Activated CD8-positive, alpha-beta memory T cell treated with anti-CD3 and anti-CD28 coated beads for 24 hours (primary cell): ENCODE results near the gene CACNA2D1.
"Not testable (repeated sequence)": the region's sequence is repeated elsewhere in the genome, so short reads cannot be mapped to it uniquely, and the experiment has no call there.

ENCODE experiments used
- DNase-seq: peaks from one replicate; pipeline ENCODE4 v3.0.0-alpha.2; 2020

The CACNA2D1 gene

DNA sequence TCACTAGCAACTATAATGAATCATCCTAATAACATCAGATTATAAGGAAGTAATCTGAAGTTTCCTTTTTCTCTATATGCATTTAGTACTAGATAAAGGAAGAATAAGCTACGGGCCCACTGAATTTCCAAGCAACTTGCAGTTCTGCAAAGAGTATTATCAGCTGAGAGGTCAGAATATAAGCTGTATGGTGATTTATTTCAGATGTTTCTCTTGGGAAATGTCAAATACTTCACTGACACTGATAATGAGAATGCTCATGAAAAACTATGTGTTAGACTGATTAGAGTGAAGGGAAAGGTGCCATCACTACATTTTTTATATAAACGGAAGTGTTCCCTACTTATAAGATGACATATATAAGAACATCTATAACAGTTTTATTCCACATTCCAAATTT, 422.5 kb downstream of the CACNA2D1 start:
- DNase-seq, result no peak

DNA sequence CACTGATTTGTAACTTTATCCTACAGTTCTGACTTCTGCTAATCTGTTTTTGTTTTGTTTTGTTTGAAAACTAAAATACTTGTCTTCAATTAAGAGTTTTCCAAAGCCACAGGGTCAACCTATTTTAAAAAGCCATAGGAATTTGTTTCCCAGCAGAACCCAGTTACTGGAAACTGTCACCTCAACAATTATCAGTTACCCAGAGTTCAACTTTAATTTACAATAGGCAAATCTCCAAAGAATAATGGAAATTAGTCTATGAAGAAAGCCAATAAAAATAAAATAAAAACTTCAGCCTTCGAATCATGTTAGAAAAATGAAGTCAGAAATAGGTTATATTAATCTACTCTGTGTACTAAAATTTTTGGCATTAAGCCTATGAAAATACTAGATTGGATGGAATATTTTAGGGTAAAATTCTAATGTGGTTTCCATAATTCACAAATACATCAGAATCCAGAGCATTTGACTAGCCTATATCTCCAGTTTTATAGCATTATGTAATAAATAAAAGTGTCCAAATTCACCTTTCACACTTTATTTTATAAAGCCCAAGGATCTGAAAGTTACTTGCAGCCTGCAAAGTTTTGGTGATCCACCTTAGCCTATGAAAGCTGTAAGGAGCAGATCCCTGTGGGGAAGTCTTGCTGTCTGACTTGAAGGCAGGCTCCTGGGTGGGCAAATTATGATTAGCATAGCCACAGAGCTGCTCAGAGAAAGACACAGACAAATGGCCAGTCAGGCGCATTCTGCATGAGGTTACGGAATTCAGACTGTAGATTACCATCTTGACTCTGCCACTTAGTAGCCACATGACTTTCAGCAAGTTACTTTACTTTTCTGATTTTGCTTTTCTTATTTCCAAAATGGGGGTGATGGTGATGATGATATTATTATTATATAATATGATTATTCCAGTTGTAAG, 423.8 kb downstream of the CACNA2D1 start:
- DNase-seq, result no peak

DNA sequence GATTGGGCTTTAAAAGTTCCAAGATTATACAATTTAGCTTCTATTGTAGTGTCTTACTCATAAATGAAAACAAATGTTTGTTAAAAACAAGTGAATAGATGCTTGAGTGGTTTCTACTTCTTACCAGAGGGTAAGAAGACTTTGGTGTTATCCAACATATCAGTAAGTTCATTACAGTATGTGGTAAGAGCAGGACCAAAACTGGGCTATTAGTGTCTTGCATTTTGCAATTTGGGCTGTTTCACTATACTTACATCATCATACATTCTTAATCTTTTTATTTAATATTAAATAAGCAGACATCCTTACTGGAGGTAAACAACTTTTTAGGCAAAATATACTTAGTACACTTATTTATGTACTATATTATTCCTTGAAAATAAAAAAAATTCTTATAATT, 425.4 kb downstream of the CACNA2D1 start:
- DNase-seq, result no peak

DNA sequence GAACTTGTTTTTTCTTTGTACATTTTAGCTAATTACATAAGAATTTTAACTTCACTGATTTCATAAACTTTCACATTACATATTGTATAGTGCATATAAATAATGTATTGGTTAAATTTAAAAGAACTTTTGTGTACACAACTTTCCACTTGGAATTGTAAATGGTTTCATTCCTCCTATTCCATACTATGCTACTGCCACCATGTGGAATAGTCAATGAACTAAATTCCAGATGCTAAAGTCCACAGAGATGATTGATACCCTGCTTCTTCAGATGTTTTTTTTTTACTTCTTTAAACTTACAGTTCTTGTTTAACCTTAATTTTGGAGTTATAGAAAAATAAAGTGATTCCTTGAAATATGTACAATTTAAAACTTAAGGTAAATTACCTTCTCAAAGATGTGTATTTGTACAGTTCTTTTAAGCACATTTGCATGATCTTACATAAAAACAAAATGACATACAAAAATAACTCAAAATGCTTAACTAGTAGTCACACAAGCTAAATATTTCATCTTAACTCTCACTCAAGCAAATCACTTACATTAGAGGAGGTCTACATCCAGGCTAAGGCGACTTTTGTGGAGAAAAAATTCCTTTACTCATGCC, 426.1 kb downstream of the CACNA2D1 start:
- no peak for DNase-seq

DNA sequence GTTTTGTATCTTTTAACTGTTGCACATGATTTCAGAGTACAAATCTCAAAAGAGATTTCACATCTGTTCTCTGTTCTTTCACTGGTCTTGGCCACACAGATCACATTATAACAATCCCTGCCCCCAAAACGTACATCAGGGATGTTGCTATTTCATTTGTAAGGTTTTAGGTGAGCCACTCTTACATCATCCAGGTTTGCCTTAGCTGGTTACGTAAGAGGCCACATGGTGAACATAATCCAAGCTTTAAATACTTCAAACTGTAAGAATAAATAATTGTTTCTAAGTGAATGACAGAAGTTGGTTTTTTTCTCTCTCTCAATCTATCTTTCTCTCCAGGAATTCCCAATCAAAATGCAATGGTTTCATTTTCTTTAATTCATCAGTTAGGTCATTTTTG, 427.8 kb downstream of the CACNA2D1 start:
- no peak for DNase-seq

DNA sequence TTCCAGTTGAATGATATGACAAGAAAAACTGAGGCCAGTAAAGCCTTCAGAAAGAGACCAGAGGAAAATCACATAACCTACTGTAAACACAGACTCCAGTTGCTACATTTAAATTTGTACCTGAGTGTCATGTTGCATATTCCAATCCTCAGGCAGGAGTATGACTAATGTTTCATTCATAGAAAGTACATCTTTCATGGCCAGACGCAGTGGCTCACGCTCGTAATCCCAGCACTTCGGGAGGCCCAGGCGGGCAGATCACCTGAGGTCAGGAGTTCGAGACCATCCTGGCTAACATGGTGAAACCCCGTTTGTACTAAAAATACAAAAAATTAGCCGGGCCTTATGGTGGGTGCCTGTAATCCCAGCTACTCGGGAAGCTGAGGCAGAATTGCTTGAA, 429.0 kb downstream of the CACNA2D1 start:
- DNase-seq, result not testable (repeated sequence)

DNA sequence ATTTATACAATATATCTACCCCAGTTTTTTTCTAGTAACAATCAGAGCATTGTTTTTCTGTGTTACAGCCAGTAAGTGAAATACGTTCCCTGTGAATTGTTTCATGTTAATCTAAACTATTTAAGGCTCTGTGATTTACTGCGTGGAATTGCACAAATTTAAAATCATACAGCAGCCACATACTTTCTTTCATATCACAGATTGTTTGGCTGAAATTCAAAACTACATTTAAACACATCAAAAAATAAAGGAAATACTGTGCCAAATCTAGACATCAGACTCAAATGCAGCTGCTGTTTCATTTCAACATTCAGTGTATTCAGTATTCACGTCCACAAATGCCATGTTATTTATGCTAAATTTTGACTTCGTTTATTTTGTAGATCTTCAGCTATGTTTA, 431.1 kb downstream of the CACNA2D1 start:
- DNase-seq, result no peak

DNA sequence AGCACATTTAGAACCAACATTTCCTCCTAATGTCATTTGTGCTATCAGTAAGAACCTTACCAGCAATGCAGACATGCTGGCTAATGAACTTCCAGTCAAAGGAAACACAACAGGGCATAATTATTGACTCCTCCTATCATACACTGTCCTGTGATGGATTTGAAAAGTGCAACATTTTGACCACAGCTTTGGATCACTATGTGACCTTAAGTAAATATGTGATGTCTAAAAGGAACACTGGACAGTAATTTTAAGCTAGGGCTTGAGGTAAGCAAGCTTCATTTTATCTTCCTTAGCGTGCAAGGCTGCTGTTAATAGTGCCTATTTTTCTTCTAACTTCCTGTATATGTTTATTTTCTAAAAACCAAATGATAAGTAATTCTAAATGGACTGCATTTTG, 433.2 kb downstream of the CACNA2D1 start:
- DNase-seq, result no peak

DNA sequence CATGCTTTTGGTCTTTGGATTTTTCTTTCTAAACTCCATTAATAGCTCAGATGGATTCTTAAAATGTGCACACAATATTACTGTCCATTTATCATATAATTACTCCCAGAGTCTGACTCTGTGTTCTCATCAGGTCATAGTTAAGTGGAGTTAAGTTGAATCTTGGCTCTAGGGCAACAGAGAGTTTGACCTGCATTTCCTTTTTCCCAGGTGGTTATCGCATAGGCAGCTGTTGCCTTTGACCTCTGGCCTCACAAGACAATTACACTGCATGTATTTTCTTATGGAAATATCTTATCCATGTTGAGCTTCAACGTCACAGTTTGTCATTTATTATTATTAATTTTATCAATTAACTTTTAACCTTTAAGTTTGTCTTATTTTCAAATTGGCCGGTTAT, 436.3 kb downstream of the CACNA2D1 start:
- no peak for DNase-seq

DNA sequence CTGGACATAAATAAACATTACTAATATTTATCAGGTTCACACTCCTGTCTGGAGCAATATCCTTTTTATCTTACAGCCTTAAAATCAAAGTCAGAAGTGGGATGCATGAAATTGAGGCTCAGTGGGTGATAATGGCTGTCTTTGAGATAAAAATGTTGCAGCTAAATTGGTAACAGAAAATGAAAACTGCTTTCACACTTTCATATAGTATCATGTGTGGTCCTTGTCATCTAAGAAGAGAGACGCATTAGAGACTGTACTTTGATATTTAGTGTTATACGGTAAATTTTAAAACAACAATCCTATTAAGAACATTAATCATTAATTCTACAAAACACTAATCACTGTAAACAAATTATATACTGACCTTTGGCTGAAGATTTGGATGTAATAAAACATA, 438.5 kb downstream of the CACNA2D1 start:
- DNase-seq, result no peak

DNA sequence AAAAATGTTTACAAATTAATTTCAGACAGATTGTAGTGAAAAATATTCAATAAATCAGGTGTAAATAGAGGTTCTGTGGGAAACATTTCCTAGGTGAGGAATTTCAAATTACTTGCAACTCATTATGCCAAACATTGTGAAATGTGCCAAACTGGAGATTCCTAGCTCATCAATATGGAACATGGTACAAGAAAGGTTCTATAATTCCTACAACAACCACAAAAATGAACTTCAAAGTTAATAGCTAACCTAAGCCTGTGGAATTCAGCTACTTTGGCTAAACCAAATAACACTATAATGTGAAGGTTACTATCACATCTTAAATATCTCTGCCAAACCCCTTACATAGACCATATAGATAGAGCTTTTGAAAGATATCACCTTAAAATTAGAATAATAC, 450.4 kb downstream of the CACNA2D1 start:
- no peak for DNase-seq

DNA sequence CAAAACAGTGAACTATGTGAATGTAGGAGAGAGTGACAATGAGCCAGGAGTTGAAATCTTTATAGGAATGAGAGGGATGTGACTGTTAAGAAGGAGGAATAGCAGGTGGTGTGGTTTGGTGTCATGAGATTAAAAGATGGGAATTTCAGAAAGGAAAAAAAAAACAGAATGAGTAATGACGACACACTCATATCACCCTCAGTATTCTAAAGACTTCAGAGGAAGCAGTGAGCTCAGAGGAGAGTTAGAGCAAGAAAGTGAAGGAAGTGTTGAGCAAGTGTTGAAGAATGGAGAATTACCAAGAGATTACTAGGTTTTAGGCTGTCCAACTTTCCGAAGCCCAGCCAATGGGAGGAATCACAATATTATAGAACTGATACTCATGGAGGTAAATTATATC, 453.2 kb downstream of the CACNA2D1 start:
- no peak for DNase-seq

DNA sequence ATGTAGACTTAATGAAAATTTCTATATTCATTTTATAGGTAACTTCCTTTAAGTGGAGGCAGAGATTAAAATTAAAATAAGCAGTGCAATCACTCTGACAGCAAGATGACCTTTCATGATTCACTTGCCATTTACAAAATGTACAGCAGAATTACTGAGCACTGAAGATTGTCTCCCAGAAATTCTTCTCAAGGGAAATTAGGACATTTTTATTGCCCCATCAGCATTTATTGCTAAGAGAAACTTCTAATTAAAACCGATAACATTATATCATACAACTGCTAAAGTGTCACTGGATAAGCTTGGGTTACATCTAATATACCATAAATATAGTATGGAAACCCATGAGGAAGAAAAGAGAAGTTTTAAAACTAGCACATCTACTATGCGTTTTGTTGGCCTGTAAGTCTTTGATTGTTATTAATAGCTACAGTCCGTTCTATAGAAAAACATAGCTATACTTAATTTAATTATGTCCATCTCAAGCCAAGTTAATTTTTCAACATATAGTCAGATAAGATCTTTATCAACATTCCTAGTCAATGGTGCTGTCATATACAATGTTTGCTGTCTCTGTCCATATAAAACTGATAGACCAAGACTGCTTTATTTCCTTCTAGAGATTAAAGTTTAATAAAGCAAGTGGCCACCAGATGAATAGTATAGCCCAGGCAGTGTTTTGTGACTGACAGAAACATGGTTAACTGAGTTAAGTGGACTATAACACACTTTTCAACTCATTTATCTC, 456.7 kb downstream of the CACNA2D1 start:
- DNase-seq, result no peak

DNA sequence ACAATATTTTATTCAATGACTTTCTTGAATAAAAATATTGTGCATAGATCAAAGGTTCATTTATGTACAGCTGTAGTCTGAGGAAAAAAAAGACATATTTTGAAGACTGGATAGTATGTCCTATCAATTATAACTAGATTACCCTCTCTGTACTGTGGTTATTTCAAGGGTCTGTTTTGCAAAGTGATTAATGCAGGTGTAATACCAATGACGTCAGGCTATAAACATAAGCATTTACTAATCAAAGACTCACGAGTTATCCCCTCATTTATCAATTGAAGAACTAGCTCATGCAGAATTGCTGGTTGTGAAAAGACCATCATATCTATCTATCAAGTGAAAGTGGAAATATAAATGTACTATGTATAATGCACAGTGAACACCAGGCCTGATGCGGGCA, 460.2 kb downstream of the CACNA2D1 start:
- no peak for DNase-seq

DNA sequence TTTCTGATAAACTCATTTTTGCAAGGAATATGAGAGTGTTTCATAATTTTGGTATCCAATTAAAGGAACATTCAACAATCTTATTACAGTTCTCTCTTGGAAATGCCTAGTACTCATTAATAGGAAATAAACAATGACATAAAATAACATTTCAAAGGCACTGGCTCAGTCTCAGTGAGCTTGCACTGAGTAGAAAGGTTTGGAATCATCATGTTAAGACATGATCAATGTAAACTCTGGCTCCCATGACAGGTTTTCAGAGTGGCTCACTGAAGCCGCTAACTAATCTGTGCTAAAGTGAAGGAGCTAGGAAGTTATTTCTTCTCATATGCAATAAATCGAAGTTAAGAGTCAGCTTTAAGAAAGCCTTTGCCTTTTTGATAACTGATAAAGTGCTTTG, 470.5 kb downstream of the CACNA2D1 start:
- DNase-seq, result no peak

DNA sequence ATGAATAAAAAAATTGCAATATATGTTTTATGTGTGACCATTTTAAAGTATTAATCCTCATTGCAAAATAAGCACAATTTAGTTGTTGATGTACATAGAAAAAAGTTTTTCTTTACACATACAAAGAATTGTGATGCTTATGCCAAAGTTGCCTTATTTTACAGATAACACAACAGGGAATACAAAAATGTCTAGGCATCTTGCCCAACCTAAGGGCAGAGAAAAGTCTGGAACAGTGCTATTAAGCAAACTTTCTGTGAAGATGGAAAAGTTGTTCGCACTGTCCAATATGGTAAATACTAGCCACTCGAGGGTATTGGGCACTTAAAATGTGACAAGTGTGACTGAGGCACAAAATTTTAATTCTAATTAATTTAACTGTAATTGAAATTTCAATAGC, 483.6 kb downstream of the CACNA2D1 start:
- DNase-seq, result no peak

DNA sequence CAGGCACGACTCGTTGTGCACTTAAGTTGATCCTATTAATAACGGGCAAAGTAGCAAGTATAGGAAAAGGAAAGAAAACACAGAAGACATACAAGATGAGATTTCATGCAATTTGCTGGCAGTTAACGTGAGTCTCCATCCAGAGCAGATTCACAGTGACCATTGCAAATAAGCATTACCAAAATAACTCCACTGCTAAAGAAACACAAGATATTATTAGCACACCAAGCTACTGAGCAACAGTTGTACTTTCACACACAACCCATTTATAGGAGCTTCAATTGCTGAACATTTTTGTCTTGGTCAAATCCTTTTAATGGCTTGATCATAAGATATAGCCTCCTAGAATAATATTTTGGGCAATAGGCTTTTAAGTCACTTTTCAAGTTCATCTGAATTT, 486.1 kb downstream of the CACNA2D1 start:
- DNase-seq, result no peak

DNA sequence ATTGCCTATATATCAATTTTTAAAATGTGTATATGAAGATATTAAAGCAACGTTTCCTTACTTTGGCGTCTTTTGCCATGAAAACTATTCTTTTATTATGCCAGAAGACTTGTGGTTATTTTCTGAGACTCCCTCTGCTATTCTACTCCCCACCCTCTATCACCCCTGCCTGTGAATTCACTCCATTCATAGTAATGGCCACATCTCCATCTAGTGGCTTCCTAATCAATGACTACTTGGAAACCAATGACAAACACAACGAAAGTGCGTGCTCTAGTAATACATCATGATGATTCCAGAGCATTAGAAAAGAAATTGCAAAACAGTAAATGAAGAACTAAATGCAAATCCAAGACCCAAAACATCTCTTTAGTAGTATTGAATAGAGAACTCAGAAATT, 487.1 kb downstream of the CACNA2D1 start:
- DNase-seq, result no peak

DNA sequence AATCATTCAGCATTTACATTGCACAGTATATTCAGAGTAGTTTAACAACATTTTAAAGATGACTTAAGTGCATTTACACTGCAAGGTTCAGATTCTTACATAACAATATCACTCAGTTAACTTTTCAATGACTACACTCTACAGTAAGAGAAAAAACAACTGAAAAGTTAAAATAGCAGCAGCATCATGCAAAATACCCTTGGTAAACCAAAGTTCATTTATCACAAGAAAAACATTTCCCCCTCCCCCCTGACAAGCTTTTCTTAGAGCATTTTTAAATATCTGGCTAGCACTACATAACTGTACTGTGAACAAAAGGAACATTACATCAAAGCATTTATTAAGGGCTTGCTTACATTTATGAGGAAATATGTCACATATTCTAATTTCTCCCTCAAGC, 494.3 kb downstream of the CACNA2D1 start:
- no peak for DNase-seq

DNA sequence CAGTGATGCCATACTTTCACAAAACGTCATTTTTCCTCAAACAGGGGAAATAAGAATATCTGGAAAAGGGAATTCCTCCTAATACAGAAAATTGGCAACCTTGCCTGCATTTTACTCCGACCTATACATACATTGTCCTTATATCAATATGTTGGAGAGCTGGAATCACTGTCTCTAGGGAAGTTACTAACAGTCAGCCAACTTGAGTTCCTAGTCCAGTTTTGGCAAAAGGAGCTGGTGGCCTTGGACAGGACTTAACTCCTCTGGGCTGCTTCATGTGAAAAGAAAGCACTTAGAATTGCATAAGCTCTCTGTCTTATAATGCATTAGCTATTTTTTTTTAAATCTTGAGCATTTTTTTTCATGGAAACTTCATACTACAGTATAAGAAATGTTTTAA, 499.5 kb downstream of the CACNA2D1 start:
- no peak for DNase-seq

DNA sequence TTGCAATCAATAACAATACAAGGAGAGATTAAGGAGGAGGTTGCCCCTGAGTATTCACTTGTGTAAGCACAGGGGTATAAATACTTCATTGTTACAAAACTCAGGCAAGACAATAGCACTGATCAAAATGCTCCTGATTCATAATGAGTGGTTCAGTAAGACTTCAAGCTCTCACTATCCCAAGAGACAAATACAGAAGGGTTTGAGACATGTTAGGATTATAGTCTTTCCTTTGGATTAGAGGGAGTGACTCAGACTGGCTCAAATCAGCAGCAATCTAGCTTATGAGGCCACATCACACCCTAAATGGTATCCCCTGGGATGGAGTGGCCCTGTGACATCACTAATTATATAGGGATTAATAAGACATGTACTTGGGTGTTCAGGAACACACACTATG, 506.5 kb downstream of the CACNA2D1 start:
- DNase-seq, result no peak

DNA sequence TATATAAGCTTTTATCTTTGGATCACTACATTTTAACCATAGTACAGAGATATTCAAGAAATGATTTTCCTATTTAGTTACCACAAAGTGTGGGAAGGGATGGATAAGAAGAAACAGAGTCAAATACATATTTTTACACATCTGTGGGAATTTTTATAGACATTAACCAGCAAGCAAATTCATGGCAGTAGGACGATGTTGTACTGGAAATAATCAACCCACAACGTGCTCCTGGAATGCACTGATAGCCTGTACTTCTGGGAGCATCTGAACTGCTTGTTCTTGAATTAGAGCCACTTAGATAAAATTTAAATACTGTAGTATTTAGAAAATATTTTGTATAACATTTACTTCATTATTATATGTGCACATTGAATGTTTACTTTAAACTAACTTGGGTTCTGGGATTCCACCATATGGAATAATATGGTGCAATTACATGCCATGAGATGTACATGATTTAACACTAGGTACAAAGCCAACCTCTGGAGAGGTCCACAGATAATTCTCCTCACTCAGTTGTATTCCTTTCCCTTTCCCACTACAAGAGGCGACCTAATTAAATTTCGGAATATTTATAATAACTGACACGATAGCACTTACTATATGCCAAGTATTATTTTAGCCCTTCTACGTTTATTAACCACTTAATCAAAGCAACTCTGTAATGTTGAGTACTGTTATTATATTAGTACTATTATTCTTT, 508.8 kb downstream of the CACNA2D1 start:
- DNase-seq, result no peak

DNA sequence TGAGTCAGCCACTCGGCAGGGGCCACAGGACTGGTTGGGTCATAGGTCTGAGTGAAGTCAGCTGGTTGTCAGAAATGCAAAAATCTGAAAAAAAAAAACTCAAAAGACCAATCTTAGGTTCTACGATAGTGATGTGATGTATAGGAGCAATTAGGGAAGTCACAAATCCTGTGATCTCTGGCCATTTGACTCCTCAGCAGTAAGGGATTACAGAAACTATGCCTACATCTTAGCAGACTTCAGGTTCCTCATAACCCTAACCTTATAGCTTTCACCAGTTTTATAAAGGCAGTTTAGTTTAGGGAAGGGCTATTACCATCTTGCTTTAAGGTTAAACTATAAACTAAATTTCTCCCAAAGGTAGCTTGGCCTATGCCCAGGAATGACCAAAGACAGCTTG, 510.6 kb downstream of the CACNA2D1 start:
- DNase-seq, result no peak
